HepG2 (cell line): ENCODE measurements around the gene WTAP. TPM values are rescaled to one million over a fixed set of nuclear protein-coding genes. Genes with fewer than 3 reads are reported as not detected.
A peak's percentile ranks its signal among the peaks of the same experiment; 100 is the strongest.

ENCODE experiments used
- ATAC-seq: fragments of 200-7000 bp; cut with Tn5 transposase; 3 replicates; pipeline ENCODE4 v1.9.1; 2020; ENCODE audit warnings: mild to moderate bottlenecking, moderate library complexity
- BruUV-seq: library from RNA; stranded (reverse); fragments of 400-500 nt; replicated peaks from 2 replicates; lab custom pipeline; 2021; lab: Mats Ljungman, UMichigan
- CTCF ChIA-PET: fragments of 300-600 bp; formaldehyde crosslinking; extraction: SDS; loops from one replicate; lab custom pipeline; 2021; ENCODE audit warnings: low total read pairs, inconsistent platforms, low intra/inter-chr PET ratio; lab: Yijun Ruan, JAX
- POLR2A ChIA-PET: fragments of 350-600 bp; sonication (Branson Sonifier 250); formaldehyde crosslinking; loops from one replicate; lab custom pipeline; 2020; ENCODE audit warnings: antibody characterized with exemption, inconsistent platforms; lab: Yijun Ruan, JAX
- DNase-seq: peaks from one replicate; pipeline ENCODE4 v3.0.0-alpha.2; 2015; ENCODE audit warnings: low spot score
- FAIRE-seq: peaks from 3 replicates; lab custom pipeline; 2011; peaks lifted over from hg19 to GRCh38; lab: Jason Lieb, UNC
- H2AFZ ChIP-seq: one replicate; pipeline ENCODE4 v1.6.1; 2011; ENCODE audit warnings: low read length, inconsistent platforms
- H3K27ac ChIP-seq: fragments of 300-600 bp; 3 replicates; pipeline ENCODE4 v1.8.0; 2011; ENCODE audit warnings: mixed run types, mild to moderate bottlenecking, mixed read lengths, low read length, inconsistent platforms; ENCODE audit not compliant: insufficient read depth; ENCODE audit errors: extremely low read length
- H3K27me3 ChIP-seq, 2 experiments: fragments of 200-600 bp in 1 of 2; 2 replicates in 1 of 2; 3 replicates in 1 of 2; pipeline versions ENCODE4 v1.6.0 to v1.8.0; 2011; ENCODE audit warnings: low read length in 2 of 2, mild to moderate bottlenecking in 2 of 2, moderate library complexity in 2 of 2, inconsistent platforms in 1 of 2; ENCODE audit not compliant: insufficient read depth in 2 of 2, control insufficient read depth in 1 of 2
- H3K36me3 ChIP-seq, 2 experiments: fragments of 200-600 bp in 1 of 2; replicated peaks in 1 of 2; 2 replicates in 1 of 2; 3 replicates in 1 of 2; pipeline versions ENCODE4 v1.5.1 to v1.8.0; 2011; ENCODE audit warnings: low read length in 2 of 2, inconsistent platforms in 1 of 2; ENCODE audit not compliant: insufficient read depth in 2 of 2, control insufficient read depth in 1 of 2
- H3K4me1 ChIP-seq: 2 replicates; pipeline ENCODE4 v1.5.1; 2012; ENCODE audit warnings: low read length, inconsistent platforms; ENCODE audit not compliant: insufficient read depth
- H3K4me2 ChIP-seq: 2 replicates; pipeline ENCODE4 v1.6.0; 2011; ENCODE audit warnings: low read depth, low read length, inconsistent platforms
- H3K4me3 ChIP-seq, 3 experiments: fragments of 200-600 bp in 1 of 3; sonication (generic), shearing (Covaris generic) in 1 of 3; replicated peaks in 1 of 3; 2 replicates each; pipeline ENCODE4 v1.5.1; 2011 to 2016; ENCODE audit warnings: low read length in 3 of 3, inconsistent platforms in 2 of 3, low read depth in 2 of 3, mild to moderate bottlenecking in 2 of 3, control low read depth in 1 of 3, mixed read lengths in 1 of 3; ENCODE audit not compliant: insufficient read depth in 1 of 3
- H3K79me2 ChIP-seq: one replicate; pipeline ENCODE4 v1.6.1; 2011; ENCODE audit warnings: low read length, inconsistent platforms; ENCODE audit not compliant: insufficient read depth
- H3K9ac ChIP-seq: 2 replicates; pipeline ENCODE4 v1.6.0; 2011; ENCODE audit warnings: mild to moderate bottlenecking, low read depth, low read length, inconsistent platforms; ENCODE audit not compliant: insufficient read depth
- H3K9me3 ChIP-seq: 2 replicates; pipeline ENCODE4 v1.5.1; 2012; ENCODE audit warnings: mild to moderate bottlenecking, low read length
- H4K20me1 ChIP-seq: 2 replicates; pipeline ENCODE4 v1.6.0; 2011; ENCODE audit warnings: inconsistent platforms, mild to moderate bottlenecking, low read length, moderate library complexity; ENCODE audit not compliant: insufficient read depth
- CTCF ChIP-seq: sonication (generic); formaldehyde crosslinking; IDR thresholded peaks from 2 replicates; pipeline ENCODE4 v1.5.0; 2020; ENCODE audit warnings: mild to moderate bottlenecking, missing genetic modification reagents, moderate library complexity
- EZH2 ChIP-seq: conservative IDR thresholded peaks from 2 replicates; pipeline ENCODE4 v1.6.1; 2012; ENCODE audit warnings: mild to moderate bottlenecking, low read depth, low read length, moderate library complexity
- GABPA ChIP-seq, 2 experiments: IDR thresholded peaks; 2 replicates each; pipeline ENCODE4 v1.6.1; 2011 to 2016; ENCODE audit warnings: low read depth in 2 of 2, low read length in 1 of 2, missing biosample characterization in 1 of 2, missing genetic modification characterization in 1 of 2
- KDM3A ChIP-seq: IDR thresholded peaks from 2 replicates; pipeline ENCODE4 v1.6.1; 2018; ENCODE audit warnings: low read depth, missing compliant biosample characterization
- NRL ChIP-seq: sonication (generic); formaldehyde crosslinking; IDR thresholded peaks from 2 replicates; pipeline ENCODE4 v1.5.0; 2020; ENCODE audit warnings: missing genetic modification reagents, mild to moderate bottlenecking, moderate library complexity, borderline replicate concordance
- RAD51 ChIP-seq: fragments of 450-650 bp; IDR thresholded peaks from 2 replicates; pipeline ENCODE4 v1.6.1; 2016; ENCODE audit warnings: borderline replicate concordance
- RBM39 ChIP-seq: fragments of 200-400 bp; formaldehyde crosslinking; IDR thresholded peaks from one replicate; pipeline ENCODE4 v1.6.1; 2018; ENCODE audit warnings: antibody characterized with exemption, mild to moderate bottlenecking, low read depth, low read length; ENCODE audit not compliant: poor library complexity, severe bottlenecking
- ZBTB44 ChIP-seq: sonication (generic); formaldehyde crosslinking; IDR thresholded peaks from 2 replicates; pipeline ENCODE4 v1.4.0; 2020; ENCODE audit warnings: missing genetic modification reagents
- WGBS: methylation state at CpG from one replicate; pipeline ENCODE4 v1.1.6; 2017; ENCODE audit warnings: low lambda C conversion rate; 5-methylcytosine and 5-hydroxymethylcytosine counted together
- in situ Hi-C: cut with HindIII; loops from 2 replicates; pipeline ENCODE4 v1.10.0; 2017; ENCODE audit warnings: low pct_unique_long_range_greater_than_20kb; ENCODE audit not compliant: extremely low pct_ligation_motif_present
- intact Hi-C: fragments of 100-400 bp; cut with micrococcal nuclease; formaldehyde crosslinking; loops from one replicate; pipeline ENCODE4 v1.10.0; 2022; ENCODE audit not compliant: unreplicated experiment
- polyA plus RNA-seq, 8 experiments: library from polyadenylated mRNA; depleted of rRNA in 3 of 8; stranded (reverse) in 7 of 8; unstranded in 1 of 8; fragments of >200 nt; fragmentation: Illumina TruSeq in 4 of 8; extraction: Trizol in 4 of 8; gene quantifications; 2 replicates each; pipeline versions ENCODE4 v1.2.1 to v1.2.3, GENCODE V29; 2011 to 2016; ENCODE audit warnings: low read depth in 4 of 8, missing spikeins in 1 of 8, mixed read lengths in 1 of 8; ENCODE audit not compliant: insufficient read depth in 1 of 8
- total RNA-seq, 5 experiments: library from RNA; depleted of rRNA; stranded (reverse); fragments of >200 nt; fragmentation: Illumina TruSeq; extraction: Trizol; gene quantifications; 2 replicates each; pipeline ENCODE4 v1.2.3, GENCODE V29; 2016; ENCODE audit warnings: low read depth in 1 of 5
- TF ChIP-seq, protein P1 (sequence below): sonication (generic); formaldehyde crosslinking; IDR thresholded peaks from 2 replicates; pipeline ENCODE4 v1.4.0; 2020; ENCODE audit warnings: mild to moderate bottlenecking, missing genetic modification reagents, borderline replicate concordance

WTAP gene
- total and polyA plus RNA-seq, 2 of the 13 experiments (the other 11 are each of a cell fraction or from before 2014, with no cell fraction given) = 31.6 to 167 TPM

- TF ChIP-seq, protein P1, sequence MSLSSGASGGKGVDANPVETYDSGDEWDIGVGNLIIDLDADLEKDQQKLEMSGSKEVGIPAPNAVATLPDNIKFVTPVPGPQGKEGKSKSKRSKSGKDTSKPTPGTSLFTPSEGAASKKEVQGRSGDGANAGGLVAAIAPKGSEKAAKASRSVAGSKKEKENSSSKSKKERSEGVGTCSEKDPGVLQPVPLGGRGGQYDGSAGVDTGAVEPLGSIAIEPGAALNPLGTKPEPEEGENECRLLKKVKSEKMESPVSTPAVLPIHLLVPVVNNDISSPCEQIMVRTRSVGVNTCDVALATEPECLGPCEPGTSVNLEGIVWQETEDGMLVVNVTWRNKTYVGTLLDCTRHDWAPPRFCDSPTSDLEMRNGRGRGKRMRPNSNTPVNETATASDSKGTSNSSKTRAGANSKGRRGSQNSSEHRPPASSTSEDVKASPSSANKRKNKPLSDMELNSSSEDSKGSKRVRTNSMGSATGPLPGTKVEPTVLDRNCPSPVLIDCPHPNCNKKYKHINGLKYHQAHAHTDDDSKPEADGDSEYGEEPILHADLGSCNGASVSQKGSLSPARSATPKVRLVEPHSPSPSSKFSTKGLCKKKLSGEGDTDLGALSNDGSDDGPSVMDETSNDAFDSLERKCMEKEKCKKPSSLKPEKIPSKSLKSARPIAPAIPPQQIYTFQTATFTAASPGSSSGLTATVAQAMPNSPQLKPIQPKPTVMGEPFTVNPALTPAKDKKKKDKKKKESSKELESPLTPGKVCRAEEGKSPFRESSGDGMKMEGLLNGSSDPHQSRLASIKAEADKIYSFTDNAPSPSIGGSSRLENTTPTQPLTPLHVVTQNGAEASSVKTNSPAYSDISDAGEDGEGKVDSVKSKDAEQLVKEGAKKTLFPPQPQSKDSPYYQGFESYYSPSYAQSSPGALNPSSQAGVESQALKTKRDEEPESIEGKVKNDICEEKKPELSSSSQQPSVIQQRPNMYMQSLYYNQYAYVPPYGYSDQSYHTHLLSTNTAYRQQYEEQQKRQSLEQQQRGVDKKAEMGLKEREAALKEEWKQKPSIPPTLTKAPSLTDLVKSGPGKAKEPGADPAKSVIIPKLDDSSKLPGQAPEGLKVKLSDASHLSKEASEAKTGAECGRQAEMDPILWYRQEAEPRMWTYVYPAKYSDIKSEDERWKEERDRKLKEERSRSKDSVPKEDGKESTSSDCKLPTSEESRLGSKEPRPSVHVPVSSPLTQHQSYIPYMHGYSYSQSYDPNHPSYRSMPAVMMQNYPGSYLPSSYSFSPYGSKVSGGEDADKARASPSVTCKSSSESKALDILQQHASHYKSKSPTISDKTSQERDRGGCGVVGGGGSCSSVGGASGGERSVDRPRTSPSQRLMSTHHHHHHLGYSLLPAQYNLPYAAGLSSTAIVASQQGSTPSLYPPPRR = no peak
- TF ChIP-seq ZBTB44 (CRISPR knock-in tag) = no peak
- no peak for TF ChIP-seq EZH2
These were observed 12.9 kb upstream of the WTAP start (continued) for GRCh38 chr6:159714404-159714803.

GRCh38 chr6:159715166-159715565 is 12.1 kb upstream of the WTAP start:
- no peak overlapping the region for H2AFZ ChIP-seq
- no TSS peak for BruUV-seq
- ATAC-seq = no peak
- H3K4me3 ChIP-seq = no peak overlapping the region
- in situ Hi-C loops (no loop called here), intact Hi-C loops (no loop called here)
- TF ChIP-seq RBM39 (no peak), NRL (CRISPR knock-in tag) (no peak), CTCF (CRISPR knock-in tag) (peak; percentile 29; the same call in 1 of the 2 replicates), GABPA (IDR thresholded peaks at IDR 0.05; ENCODE audit: low read depth, low read length) (no peak), GABPA (CRISPR knock-in tag; IDR thresholded peaks at IDR 0.05; ENCODE audit: low read depth) (0 out of 2 replicates have a peak, but pooled peaks have one; percentile 21), RAD51 (no peak), KDM3A (CRISPR knock-in tag) (no peak)
- no peaks in the 10 kb centered on the region for H3K27me3 ChIP-seq
- no peaks in the 10 kb centered on the region for H3K79me2 ChIP-seq
- H3K27ac ChIP-seq = no peak overlapping the region
- no peak for FAIRE-seq
- no peak for DNase-seq
- no peaks in the 10 kb centered on the region for H3K36me3 ChIP-seq
- 63% methylated on average over 3 of the region's 3 CpGs for WGBS
- H3K9me3 ChIP-seq = no peaks in the 10 kb centered on the region
- H4K20me1 ChIP-seq = no peaks in the 10 kb centered on the region; the same call in 1 of the 2 replicates
- CTCF ChIA-PET = no interaction called here
- POLR2A ChIA-PET = interaction anchor here (1.8 kb wide), 1 partner anchor 12 kb away, joined by 6 read pairs; the partner anchor contains the start of gene WTAP
- no peak overlapping the region for H3K9ac ChIP-seq
- H3K4me1 ChIP-seq = no peaks in the 10 kb centered on the region
- H3K4me2 ChIP-seq = no peak overlapping the region
